ENCODE results near the gene SV2C.
A peak's percentile ranks its signal among the peaks of the same experiment; 100 is the strongest.
"Not testable (repeated sequence)": the region's sequence is repeated elsewhere in the genome, so short reads cannot be mapped to it uniquely, and the experiment has no call there.

Gene SV2C

GRCh38 chr5:76314643-76315042, 231.5 kb downstream of the SV2C start:
- no peak for DNase-seq

GRCh38 chr5:76319673-76320072, 236.5 kb downstream of the SV2C start:
- DNase-seq = no peak

- not testable (repeated sequence) for DNase-seq
Observed at GRCh38 chr5:76323494-76323893, 240.3 kb downstream of the SV2C start.

- no peak for DNase-seq
Observed at GRCh38 chr5:76325326-76325725, 242.1 kb downstream of the SV2C start.

- peak; percentile 44 for DNase-seq
Observed at GRCh38 chr5:76325876-76326491, 242.8 kb downstream of the SV2C start.

GRCh38 chr5:76326577-76327302, 243.6 kb downstream of the SV2C start:
- DNase-seq = peak; percentile 91

GRCh38 chr5:76329346-76329745, 246.2 kb downstream of the SV2C start:
- DNase-seq = no peak

GRCh38 chr5:76331126-76331525, 247.9 kb downstream of the SV2C start:
- peak; percentile 53 for DNase-seq

- peak; percentile 14 for DNase-seq
Observed at GRCh38 chr5:76332102-76332501, 248.9 kb downstream of the SV2C start.

- DNase-seq = peak; percentile 4
Observed at GRCh38 chr5:76332611-76333205, 249.5 kb downstream of the SV2C start.

GRCh38 chr5:76333571-76333970, 250.4 kb downstream of the SV2C start:
- peak; percentile 30 for DNase-seq

- DNase-seq = no peak
Observed at GRCh38 chr5:76334574-76334973, 251.4 kb downstream of the SV2C start.

GRCh38 chr5:76335451-76335850, 252.3 kb downstream of the SV2C start:
- DNase-seq = not testable (repeated sequence)

GRCh38 chr5:76336253-76336809, 253.1 kb downstream of the SV2C start:
- not testable (repeated sequence) for DNase-seq

- peak; percentile 79 for DNase-seq
Observed at GRCh38 chr5:76337953-76338451, 254.8 kb downstream of the SV2C start.

GRCh38 chr5:76339919-76340318, 256.7 kb downstream of the SV2C start:
- no peak for DNase-seq

- no peak for DNase-seq
Observed at GRCh38 chr5:76341651-76342334, 258.6 kb downstream of the SV2C start.

GRCh38 chr5:76342474-76342873, 259.3 kb downstream of the SV2C start:
- DNase-seq = no peak

GRCh38 chr5:76345582-76345981, 262.4 kb downstream of the SV2C start:
- DNase-seq = no peak

- DNase-seq = no peak
Observed at GRCh38 chr5:76351176-76351575, 268.0 kb downstream of the SV2C start.

- DNase-seq = no peak
Observed at GRCh38 chr5:76351577-76351976, 268.4 kb downstream of the SV2C start.

GRCh38 chr5:76356887-76357286, 273.7 kb downstream of the SV2C start:
- no peak for DNase-seq
